ENCODE measurements around the gene CNNM1. TPM values are rescaled to one million over a fixed set of nuclear protein-coding genes. Genes with fewer than 3 reads are reported as not detected.
A peak's percentile ranks its signal among the peaks of the same experiment; 100 is the strongest.

CNNM1 gene
- total and polyA plus RNA-seq, 2 experiments from 2014 or later: 2.2 to 3.8 TPM

DNA sequence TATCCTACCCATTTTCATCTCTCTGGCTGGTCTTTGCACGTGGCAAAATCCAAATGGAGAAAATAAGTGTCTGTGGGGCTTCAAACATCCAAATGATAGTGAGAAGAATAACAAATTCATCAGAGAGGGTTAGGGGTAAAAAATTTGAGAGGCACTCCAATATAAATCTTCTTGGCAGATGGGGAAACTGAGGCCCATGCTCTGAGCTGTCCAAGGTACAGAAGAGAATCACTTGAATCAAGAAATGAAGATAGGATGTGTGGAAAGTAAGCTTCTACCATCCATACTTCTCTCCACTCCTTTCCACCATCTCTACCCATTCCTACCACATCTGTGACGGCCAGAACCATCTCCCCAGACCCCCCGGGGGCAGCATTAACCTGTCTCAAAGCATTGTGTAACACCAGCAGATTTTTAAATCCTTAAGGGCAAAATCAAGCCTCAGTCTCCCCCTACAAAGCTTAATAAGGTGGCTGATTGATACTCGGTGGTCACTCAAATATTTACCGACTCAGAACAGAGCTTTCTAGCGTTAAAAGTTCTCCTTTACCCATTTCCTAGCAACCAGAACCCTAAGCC, 100.5 kb downstream of the CNNM1 start:
- Histone ChIP-seq H3K27ac (peak overlapping the region; percentile 75), H3K9me3 (ENCODE audit: low read depth) (no peaks in the 10 kb centered on the region), H3K4me1 (ENCODE audit: insufficient read depth) (peaks cover 8% of the 10 kb centered on the region), H3K4me3 (peak overlapping the region; percentile 35), H3K27me3 (no peaks in the 10 kb centered on the region), H3K36me3 (replicated peaks; ENCODE audit: insufficient read depth, low read depth) (no peaks in the 10 kb centered on the region), H3K9me2 (replicated peaks; ENCODE audit: insufficient read depth) (no peaks in the 10 kb centered on the region), H3K79me2 (peaks cover 65% of the 10 kb centered on the region), H4K20me1 (ENCODE audit: insufficient read depth, poor library complexity, severe bottlenecking) (no peaks in the 10 kb centered on the region), H3K4me2 (peak overlapping the region; percentile 84), H2AFZ (peak overlapping the region; percentile 68)
- WGBS (ENCODE audit: low lambda C conversion rate, missing lambda C conversion rate): 30% methylated on average over 6 of the region's 6 CpGs
- TF ChIP-seq EZH2phosphoT487 (IDR thresholded peaks at IDR 0.05; ENCODE audit: low read depth, severe bottlenecking, unreplicated experiment) (no peak), EZH2 (IDR thresholded peaks at IDR 0.05; ENCODE audit: borderline replicate concordance) (no peak)
- TF ChIP-seq, protein P1, sequence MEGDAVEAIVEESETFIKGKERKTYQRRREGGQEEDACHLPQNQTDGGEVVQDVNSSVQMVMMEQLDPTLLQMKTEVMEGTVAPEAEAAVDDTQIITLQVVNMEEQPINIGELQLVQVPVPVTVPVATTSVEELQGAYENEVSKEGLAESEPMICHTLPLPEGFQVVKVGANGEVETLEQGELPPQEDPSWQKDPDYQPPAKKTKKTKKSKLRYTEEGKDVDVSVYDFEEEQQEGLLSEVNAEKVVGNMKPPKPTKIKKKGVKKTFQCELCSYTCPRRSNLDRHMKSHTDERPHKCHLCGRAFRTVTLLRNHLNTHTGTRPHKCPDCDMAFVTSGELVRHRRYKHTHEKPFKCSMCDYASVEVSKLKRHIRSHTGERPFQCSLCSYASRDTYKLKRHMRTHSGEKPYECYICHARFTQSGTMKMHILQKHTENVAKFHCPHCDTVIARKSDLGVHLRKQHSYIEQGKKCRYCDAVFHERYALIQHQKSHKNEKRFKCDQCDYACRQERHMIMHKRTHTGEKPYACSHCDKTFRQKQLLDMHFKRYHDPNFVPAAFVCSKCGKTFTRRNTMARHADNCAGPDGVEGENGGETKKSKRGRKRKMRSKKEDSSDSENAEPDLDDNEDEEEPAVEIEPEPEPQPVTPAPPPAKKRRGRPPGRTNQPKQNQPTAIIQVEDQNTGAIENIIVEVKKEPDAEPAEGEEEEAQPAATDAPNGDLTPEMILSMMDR (IDR thresholded peaks at IDR 0.05; ENCODE audit: poor library complexity): no peak
- no peak for DNase-seq (ENCODE audit: low spot score)

- Histone ChIP-seq H3K9me2 (replicated peaks; ENCODE audit: insufficient read depth) (no peaks in the 10 kb centered on the region), H3K36me3 (replicated peaks; ENCODE audit: insufficient read depth, low read depth) (no peaks in the 10 kb centered on the region), H2AFZ (peak overlapping the region; percentile 68), H3K27me3 (no peaks in the 10 kb centered on the region), H3K79me2 (peaks cover 60% of the 10 kb centered on the region), H3K9me3 (ENCODE audit: low read depth) (no peaks in the 10 kb centered on the region), H3K4me2 (peak overlapping the region; percentile 84), H4K20me1 (ENCODE audit: insufficient read depth, poor library complexity, severe bottlenecking) (no peaks in the 10 kb centered on the region), H3K27ac (peak overlapping the region; percentile 75), H3K4me3 (peak overlapping the region; percentile 35), H3K4me1 (ENCODE audit: insufficient read depth) (peaks cover 8% of the 10 kb centered on the region)
- DNase-seq (ENCODE audit: low spot score): no peak
- WGBS (ENCODE audit: low lambda C conversion rate, missing lambda C conversion rate): 7% methylated on average over 14 of the region's 14 CpGs
- TF ChIP-seq, protein P1 (IDR thresholded peaks at IDR 0.05; ENCODE audit: poor library complexity): peak; percentile 6
- TF ChIP-seq EZH2 (IDR thresholded peaks at IDR 0.05; ENCODE audit: borderline replicate concordance) (no peak), EZH2phosphoT487 (IDR thresholded peaks at IDR 0.05; ENCODE audit: low read depth, severe bottlenecking, unreplicated experiment) (no peak)
These were observed 100.9 kb downstream of the CNNM1 start for GRCh38 chr10:99430116-99430450.

DNA sequence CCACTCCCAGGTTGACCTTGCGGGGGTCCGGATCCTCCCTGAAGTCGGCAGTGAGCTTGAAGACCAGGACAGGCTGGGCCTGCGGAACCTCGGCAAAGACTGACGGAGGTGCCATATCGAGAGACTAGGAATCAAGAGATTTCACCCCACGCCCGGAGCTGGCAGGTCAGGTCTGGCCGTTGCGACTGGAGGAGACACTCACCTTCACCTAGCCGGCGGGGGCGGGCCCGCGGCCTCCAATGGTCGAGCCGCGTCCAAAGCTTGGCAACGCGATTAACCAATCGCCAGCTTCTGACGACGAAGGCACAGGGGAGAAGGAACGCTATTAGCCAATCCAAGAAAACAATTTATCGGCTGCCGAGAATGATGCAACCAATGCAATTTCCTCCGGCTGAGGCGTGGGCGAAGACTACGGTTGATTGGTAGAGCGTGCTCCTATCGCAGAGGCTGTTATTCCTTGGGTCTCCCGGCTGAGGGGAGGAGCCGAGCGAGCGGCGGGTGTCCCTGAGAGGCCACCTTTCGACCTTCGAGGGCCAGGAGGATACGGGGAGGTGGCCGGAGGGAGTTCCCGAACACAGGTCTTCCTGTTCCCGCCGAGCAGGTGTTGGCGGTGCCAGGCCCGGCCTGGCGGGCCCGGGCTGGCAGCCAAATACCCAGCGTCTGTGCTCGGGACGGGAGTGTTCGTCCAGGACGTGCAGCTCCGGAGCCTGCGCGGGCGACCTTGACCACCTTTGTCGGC, 101.5 kb downstream of the CNNM1 start, which contains the start of gene GOT1:
Gene GOT1, minus strand, starts transcription at position 174 of the 739 bp plus-strand sequence. Its CDS starts 59 bp downstream, at position 115.
- H3K79me2 ChIP-seq: peaks cover 55% of the 10 kb centered on the region
- peak within 1 kb of the TSS; percentile 83 for H3K27ac ChIP-seq
- peak within 1 kb of the TSS; percentile 68 for H2AFZ ChIP-seq
- no peaks in the 10 kb centered on the region for H3K9me3 ChIP-seq (ENCODE audit: low read depth)
- TF ChIP-seq, protein P1 (IDR thresholded peaks at IDR 0.05; ENCODE audit: poor library complexity): no peak
- TF ChIP-seq EZH2 (IDR thresholded peaks at IDR 0.05; ENCODE audit: borderline replicate concordance) (no peak), EZH2phosphoT487 (IDR thresholded peaks at IDR 0.05; ENCODE audit: low read depth, severe bottlenecking, unreplicated experiment) (no peak)
- under 1% methylated on average over 59 of the region's 59 CpGs for WGBS (ENCODE audit: low lambda C conversion rate, missing lambda C conversion rate)
- H3K36me3 ChIP-seq (replicated peaks; ENCODE audit: insufficient read depth, low read depth): no peaks in the 10 kb centered on the region
- peak; percentile 97 for DNase-seq (ENCODE audit: low spot score)
- H3K9me2 ChIP-seq (replicated peaks; ENCODE audit: insufficient read depth): no peaks in the 10 kb centered on the region
- peak within 1 kb of the TSS; percentile 54 for H3K4me3 ChIP-seq
- H3K4me1 ChIP-seq (ENCODE audit: insufficient read depth): peaks cover 8% of the 10 kb centered on the region
- peak within 1 kb of the TSS; percentile 97 for H3K4me2 ChIP-seq
- no peaks in the 10 kb centered on the region for H4K20me1 ChIP-seq (ENCODE audit: insufficient read depth, poor library complexity, severe bottlenecking)
- no peaks in the 10 kb centered on the region for H3K27me3 ChIP-seq
